Pancreas (tissue), 10 donors: ENCODE measurements around the gene PPP2CA. TPM values are rescaled to one million over a fixed set of nuclear protein-coding genes. Genes with fewer than 3 reads are reported as not detected.
"Not testable (repeated sequence)": the region's sequence is repeated elsewhere in the genome, so short reads cannot be mapped to it uniquely, and the experiment has no call there.

Source experiments
- ATAC-seq, 4 donors: fragments of 200-7000 bp; cut with Tn5 transposase; one replicate each; pipeline versions ENCODE4 v1.8.0 to v1.9.1; 2020; ENCODE audit warnings: mild to moderate bottlenecking in 4 of 4, moderate library complexity in 4 of 4
- DNase-seq, 6 donors: peaks; one replicate each; pipeline ENCODE4 v3.0.0-alpha.2; 2020
- FAIRE-seq: peaks from 2 replicates; lab custom pipeline; 2012; peaks lifted over from hg19 to GRCh38; lab: Jason Lieb, UNC
- H3K27ac ChIP-seq, 4 donors: fragments of 200-600 bp; sonication (generic); 1 replicate in 3 of 4; 2 replicates in 1 of 4; pipeline versions ENCODE4 v1.5.0 to v1.8.0; 2020
- H3K27me3 ChIP-seq, 4 donors: fragments of 200-600 bp; one replicate each; pipeline ENCODE4 v1.8.0; 2021
- H3K36me3 ChIP-seq, 3 donors: fragments of 200-600 bp; sonication (generic) in 1 of 3; one replicate each; pipeline versions ENCODE4 v1.5.0 to v1.8.0; 2020 to 2021
- H3K4me1 ChIP-seq, 3 donors: fragments of 200-600 bp; one replicate each; pipeline ENCODE4 v1.8.0; 2021
- H3K4me3 ChIP-seq, 4 donors: fragments of 200-600 bp; sonication (generic) in 2 of 4; one replicate each; pipeline versions ENCODE4 v1.5.0 to v1.8.0; 2020 to 2021
- H3K9me3 ChIP-seq, 4 donors: fragments of 200-600 bp; one replicate each; pipeline ENCODE4 v1.8.0; 2021
- CTCF ChIP-seq, 4 donors: fragments of 200-600 bp; sonication (generic) in 3 of 4; IDR thresholded peaks; one replicate each; pipeline versions ENCODE4 v1.5.0 to v1.8.0; 2021; ENCODE audit warnings: antibody characterized with exemption in 4 of 4
- WGBS, 2 donors: extraction: QIAGEN DNeasy Blood & Tissue Kit; methylation state at CpG; one replicate each; pipeline ENCODE4 v1.1.7; 2013; 5-methylcytosine and 5-hydroxymethylcytosine counted together
- intact Hi-C, 3 donors: fragments of 100-400 bp; cut with DNase I; formaldehyde crosslinking; loops; one replicate each; pipeline versions ENCODE4 v1.11.1 to v1.14.2; 2022
- polyA plus RNA-seq, 2 donors: library from polyadenylated mRNA; stranded (reverse); fragments of 200-250 nt; gene quantifications; one replicate each; pipeline ENCODE4 v1.2.3, GENCODE V29; 2013
- total RNA-seq, 6 donors: library from RNA; stranded (reverse); fragmentation: NEBNext Ultra II Directional in 4 of 6; extraction: Animal tissue kit (Norgen Biotek cat#: 25700) in 4 of 6; gene quantifications; one replicate each; pipeline versions ENCODE4 v1.2.1 to v1.2.4, GENCODE V29; 2021 to 2023
- donor health status: healthy with polysubstance abuse.
- donor health status: DM: no; HTN: no; CAD: no; lungs with moderate emphysema.
- donor health status: DM: no; HTN: no; CAD: no.
- donor health status: control.
- donor health status: control.
- donor health status: Bipolar disorder and iron deficiency.
- donor health status: DM: yes; HTN: yes; CAD: no.
- donor health status: DM: no; HTN: no; CAD: no.
- donor health status: DM: no; HTN: no; CAD: no.
- donor health status: DM: yes; HTN: yes; CAD: no.

The PPP2CA gene
- total and polyA plus RNA-seq, 8 donors, result 13.5 to 59.2 (median 43.9) TPM

DNA sequence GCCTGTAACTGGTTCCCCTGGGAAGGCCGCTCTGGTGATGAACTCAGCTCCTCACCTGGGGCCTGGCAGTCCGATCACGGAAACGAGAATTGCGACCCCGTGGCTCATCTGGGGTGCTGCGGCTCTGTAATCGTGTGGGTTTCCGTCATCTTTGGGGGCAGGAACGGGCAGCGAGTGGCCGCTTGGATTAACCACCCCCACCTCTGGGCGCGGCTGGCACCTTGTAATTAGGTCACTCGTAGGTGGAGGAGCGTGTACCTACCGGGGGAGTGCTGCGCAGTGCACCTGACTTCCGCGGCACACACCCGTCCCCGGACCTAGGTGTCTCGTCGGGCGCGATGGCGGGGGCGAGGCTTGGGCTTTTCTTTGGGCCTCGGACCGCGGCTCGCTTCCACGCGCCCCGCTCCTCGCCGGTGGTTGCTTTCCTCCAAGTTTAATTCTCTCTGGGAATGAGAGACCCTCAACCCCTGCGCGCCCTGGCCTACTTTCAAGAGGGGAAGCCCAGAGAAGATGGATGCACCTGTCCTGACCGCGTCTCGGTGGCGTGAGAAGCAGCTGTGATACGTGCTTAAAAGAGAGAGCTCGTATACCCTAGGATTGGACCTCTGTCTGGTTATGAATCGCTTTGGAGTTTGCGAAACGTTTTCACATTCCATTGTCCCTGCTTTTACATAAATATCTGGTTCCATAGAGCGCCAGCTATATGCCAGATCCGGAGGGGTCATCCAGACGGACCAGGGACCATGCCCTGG is 744 bp upstream of the PPP2CA start:
- peak; percentile 70 to 80 (median 74) for ATAC-seq
- TF ChIP-seq CTCF (IDR thresholded peaks at IDR 0.05), result no peak
- H3K27ac ChIP-seq, result peak overlapping the region; percentile 98 to 99 (median 98)
- no peak for DNase-seq
- H3K27me3 ChIP-seq, result no peaks in the 10 kb centered on the region
- intact Hi-C loops, result no loop called here
- H3K4me3 ChIP-seq, result peak overlapping the region; percentile 87 to 100 (median 96)
- no peaks in the 10 kb centered on the region for H3K9me3 ChIP-seq
- H3K4me1 ChIP-seq, result peaks cover 8 to 36% (median 10%) of the 10 kb centered on the region in 3 donors
- no peaks in the 10 kb centered on the region for H3K36me3 ChIP-seq
- WGBS, 2 donors, result 2 to 3% methylated on average over 51 of the region's 51 CpGs
- FAIRE-seq, result no peak

- no peaks in the 10 kb centered on the region for H3K27me3 ChIP-seq
- no peak for TF ChIP-seq CTCF (IDR thresholded peaks at IDR 0.05)
- no peaks in the 10 kb centered on the region for H3K9me3 ChIP-seq
- H3K36me3 ChIP-seq, result no peaks in the 10 kb centered on the region
- peaks cover 10 to 38% (median 11%) of the 10 kb centered on the region in 3 donors for H3K4me1 ChIP-seq
- peak overlapping the region; percentile 87 to 100 (median 96) for H3K4me3 ChIP-seq
- peak; percentile 36 to 52 (median 40) for ATAC-seq
- intact Hi-C loops, result no loop called here
- peak; percentile 47 to 84 (median 65) for DNase-seq
- peak overlapping the region; percentile 98 to 99 (median 98) for H3K27ac ChIP-seq
- WGBS, 2 donors, result 0% methylated on average over 47 to 49 of the region's 49 CpGs
- no peak for FAIRE-seq
Observed at GRCh38 chr5:134224888-134225779, 739 bp downstream of the PPP2CA start.

DNA sequence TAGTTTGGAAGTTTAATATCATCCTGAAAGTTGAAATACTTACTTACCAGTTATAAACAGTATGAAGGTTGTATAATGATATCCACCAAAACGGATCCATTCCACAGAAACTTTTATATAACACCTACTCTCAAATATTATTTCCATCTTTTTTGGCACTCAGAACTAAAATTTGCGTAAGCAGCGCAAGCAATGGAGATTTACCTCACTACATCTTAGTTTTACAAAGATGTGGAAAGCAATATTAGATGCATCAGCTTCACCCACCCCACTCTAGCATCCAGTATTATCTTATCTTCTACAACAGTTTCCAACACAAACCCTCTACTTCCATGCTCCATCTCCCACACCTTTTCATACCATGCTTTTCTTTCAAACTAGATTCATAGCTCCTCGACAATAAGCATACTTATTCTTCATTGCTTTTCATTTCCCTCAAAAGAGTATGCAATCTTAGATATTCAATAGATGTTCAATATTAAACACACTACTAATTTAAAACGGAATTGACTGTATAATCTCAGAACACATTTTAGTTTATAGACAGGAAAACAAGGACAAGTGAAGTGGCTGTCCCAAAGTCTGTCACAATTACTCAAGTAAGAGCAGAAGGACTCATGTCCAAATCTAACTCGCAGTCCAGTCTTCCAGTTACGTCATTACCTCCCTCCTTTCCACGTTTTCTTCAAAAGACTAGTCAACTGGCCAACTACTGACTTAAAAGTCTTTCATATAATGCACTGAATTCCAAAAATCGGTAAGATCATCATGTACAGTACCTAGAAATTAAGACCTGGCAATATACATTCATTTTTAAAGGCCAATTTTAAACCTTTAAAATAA is 2.2 kb downstream of the PPP2CA start:
- Histone ChIP-seq H3K27ac (no peak overlapping the region), H3K9me3 (no peaks in the 10 kb centered on the region), H3K4me3 (peak overlapping the region in 3 of 4 donors; percentile 94 to 100 (median 98)), H3K27me3 (no peaks in the 10 kb centered on the region), H3K4me1 (peaks cover 10 to 46% (median 11%) of the 10 kb centered on the region in 3 donors), H3K36me3 (no peaks in the 10 kb centered on the region)
- ATAC-seq (no peak), DNase-seq (no peak), FAIRE-seq (no peak)
- intact Hi-C loops, result no loop called here
- TF ChIP-seq CTCF (IDR thresholded peaks at IDR 0.05), result no peak
- 24 to 26% methylated on average over 9 of the region's 9 CpGs for WGBS, 2 donors

GRCh38 chr5:134221690-134222089 is 4.2 kb downstream of the PPP2CA start:
- H3K9me3 ChIP-seq, H3K36me3 ChIP-seq, intact Hi-C loops, H3K4me3 ChIP-seq, ATAC-seq, DNase-seq, FAIRE-seq, H3K27ac ChIP-seq, H3K27me3 ChIP-seq: not testable (repeated sequence)
- peaks cover 10 to 44% (median 20%) of the 10 kb centered on the region in 3 donors for H3K4me1 ChIP-seq
- 86 to 91% methylated on average over 5 of the region's 5 CpGs for WGBS, 2 donors
